Smooth muscle cell (in vitro differentiated cells): ENCODE measurements around the gene EFCC1. TPM values are rescaled to one million over a fixed set of nuclear protein-coding genes. Genes with fewer than 3 reads are reported as not detected.

Experiments used
- DNase-seq: peaks from one replicate; lab custom pipeline; 2025; ENCODE audit not compliant: unreplicated experiment; lab: John Stamatoyannopoulos, UW
- H2AFZ ChIP-seq: fragments of 200-600 bp; sonication (generic); 2 replicates; pipeline ENCODE4 v1.6.0; 2016; ENCODE audit warnings: antibody characterized with exemption, low read depth, mild to moderate bottlenecking
- H3F3A ChIP-seq: fragments of 200-600 bp; sonication (generic); 2 replicates; pipeline ENCODE4 v1.6.0; 2017; ENCODE audit warnings: antibody characterized with exemption, low read depth
- H3K27ac ChIP-seq: fragments of 200-600 bp; sonication (generic); 2 replicates; pipeline ENCODE4 v1.5.1; 2016; ENCODE audit warnings: low read depth, mild to moderate bottlenecking
- H3K27me3 ChIP-seq: fragments of 200-600 bp; sonication (generic); 2 replicates; pipeline ENCODE4 v1.6.1; 2016; ENCODE audit warnings: low read depth, mild to moderate bottlenecking
- H3K36me3 ChIP-seq: fragments of 200-600 bp; sonication (generic); 2 replicates; pipeline ENCODE4 v1.5.1; 2016; ENCODE audit warnings: low read depth
- H3K4me1 ChIP-seq: fragments of 200-600 bp; sonication (generic); 2 replicates; pipeline ENCODE4 v1.5.1; 2016; ENCODE audit warnings: low read depth
- H3K4me2 ChIP-seq: fragments of 200-600 bp; sonication (generic); 2 replicates; pipeline ENCODE4 v1.6.0; 2016; ENCODE audit warnings: mild to moderate bottlenecking
- H3K4me3 ChIP-seq: fragments of 200-600 bp; sonication (generic); 2 replicates; pipeline ENCODE4 v1.5.1; 2016; ENCODE audit warnings: mild to moderate bottlenecking
- H3K79me2 ChIP-seq: fragments of 200-600 bp; sonication (generic); 2 replicates; pipeline ENCODE4 v1.6.0; 2016; ENCODE audit warnings: low read depth, mild to moderate bottlenecking
- H3K9ac ChIP-seq: fragments of 200-600 bp; sonication (generic); 2 replicates; pipeline ENCODE4 v1.6.0; 2016; ENCODE audit warnings: low read depth
- H3K9me3 ChIP-seq: fragments of 200-600 bp; sonication (generic); replicated peaks from 2 replicates; pipeline ENCODE4 v1.5.1; 2016; ENCODE audit warnings: low read depth
- H4K20me1 ChIP-seq: fragments of 200-600 bp; sonication (generic); 2 replicates; pipeline ENCODE4 v1.6.0; 2016; ENCODE audit warnings: low read depth
- CTCF ChIP-seq: fragments of 200-600 bp; sonication (generic); IDR thresholded peaks from 2 replicates; pipeline ENCODE4 v1.5.1; 2017; ENCODE audit warnings: borderline replicate concordance, mild to moderate bottlenecking, antibody characterized with exemption; ENCODE audit not compliant: insufficient read depth, poor library complexity, severe bottlenecking
- WGBS: methylation state at CpG from one replicate; pipeline ENCODE4 v1.1.7; 2016; ENCODE audit warnings: low lambda C conversion rate; 5-methylcytosine and 5-hydroxymethylcytosine counted together
- polyA plus RNA-seq: library from polyadenylated mRNA; unstranded; fragments of >200 nt; fragmentation: Nextera tagmentation; extraction: Ambion mirVana; gene quantifications from 2 replicates; pipeline ENCODE4 v1.2.1, GENCODE V29; 2016
- total RNA-seq: library from RNA; depleted of rRNA; stranded (reverse); fragments of >200 nt; gene quantifications from 2 replicates; pipeline ENCODE4 v1.2.3, GENCODE V29; 2014

EFCC1 gene
- total and polyA plus RNA-seq, 2 experiments from 2014 or later: 0.26 TPM; not detected in 1

GRCh38 chr3:129017484-129017899 lies 16.4 kb downstream of the EFCC1 start:
- TF ChIP-seq CTCF: no peak
- H3K9me3 ChIP-seq: no peaks in the 10 kb centered on the region
- H3K36me3 ChIP-seq: no peaks in the 10 kb centered on the region
- no peak overlapping the region for H2AFZ ChIP-seq
- no peaks in the 10 kb centered on the region for H3K27me3 ChIP-seq
- WGBS: 60% methylated on average over 7 of the region's 7 CpGs
- no peak overlapping the region for H3K9ac ChIP-seq
- DNase-seq: no peak
- H3F3A ChIP-seq: no peaks in the 10 kb centered on the region
- no peak overlapping the region for H3K4me2 ChIP-seq
- H3K79me2 ChIP-seq: no peaks in the 10 kb centered on the region
- no peaks in the 10 kb centered on the region for H4K20me1 ChIP-seq
- no peak overlapping the region for H3K27ac ChIP-seq
- no peaks in the 10 kb centered on the region for H3K4me1 ChIP-seq
- H3K4me3 ChIP-seq: no peak overlapping the region

DNA sequence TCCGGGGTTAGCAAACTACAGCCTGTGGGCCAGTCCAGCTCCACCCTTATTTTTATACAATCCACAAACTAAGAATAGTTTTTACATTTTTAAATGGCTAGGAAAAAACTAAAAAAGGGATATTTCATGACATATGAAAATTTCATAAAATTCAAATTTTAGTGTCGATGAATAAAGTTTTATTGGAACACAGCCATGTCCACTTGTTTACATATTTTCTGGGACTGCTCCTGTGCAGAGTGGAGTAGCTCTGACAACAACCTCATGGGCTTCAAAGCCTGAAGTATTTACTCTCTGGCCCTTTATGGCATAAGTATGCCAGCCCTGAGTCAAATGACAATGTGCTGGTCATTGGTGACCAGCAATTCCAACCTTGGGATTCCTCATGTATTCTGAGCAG lies 17.2 kb downstream of the EFCC1 start:
- no peak overlapping the region for H3K27ac ChIP-seq
- H3K4me1 ChIP-seq: no peaks in the 10 kb centered on the region
- no peaks in the 10 kb centered on the region for H3K79me2 ChIP-seq
- no peaks in the 10 kb centered on the region for H3F3A ChIP-seq
- H4K20me1 ChIP-seq: no peaks in the 10 kb centered on the region
- H3K27me3 ChIP-seq: no peaks in the 10 kb centered on the region
- no peak for TF ChIP-seq CTCF
- H3K4me2 ChIP-seq: no peak overlapping the region
- no peaks in the 10 kb centered on the region for H3K36me3 ChIP-seq
- H3K9me3 ChIP-seq: no peaks in the 10 kb centered on the region
- H2AFZ ChIP-seq: no peak overlapping the region
- WGBS: 90% methylated on average over 2 of the region's 2 CpGs
- no peak for DNase-seq
- H3K9ac ChIP-seq: no peak overlapping the region
- no peak overlapping the region for H3K4me3 ChIP-seq

DNA sequence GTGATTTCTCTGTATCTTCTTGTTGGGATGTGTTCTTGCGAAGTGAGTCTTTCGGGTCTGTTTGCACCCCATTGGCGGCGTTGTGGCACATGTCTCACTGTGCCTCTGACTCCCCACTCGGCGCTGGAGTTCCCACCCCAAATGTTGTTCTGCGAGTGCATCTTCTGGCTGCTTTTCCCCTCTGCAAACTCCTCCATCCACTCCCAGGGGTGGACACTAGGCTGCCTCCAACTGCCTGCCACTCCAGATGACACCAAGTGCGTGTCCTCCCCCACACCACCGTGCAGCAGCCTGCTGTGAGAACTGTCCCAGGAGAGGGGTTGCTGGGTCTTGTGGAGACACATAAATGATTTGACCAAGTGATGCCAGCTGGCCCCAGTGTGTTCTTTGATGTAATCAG lies 17.6 kb downstream of the EFCC1 start:
- no peaks in the 10 kb centered on the region for H3K9me3 ChIP-seq
- no peak overlapping the region for H3K4me3 ChIP-seq
- TF ChIP-seq CTCF: no peak
- DNase-seq: no peak
- H3K27me3 ChIP-seq: no peaks in the 10 kb centered on the region
- no peaks in the 10 kb centered on the region for H3K36me3 ChIP-seq
- no peaks in the 10 kb centered on the region for H3F3A ChIP-seq
- H3K4me2 ChIP-seq: no peak overlapping the region
- no peaks in the 10 kb centered on the region for H3K4me1 ChIP-seq
- H4K20me1 ChIP-seq: no peaks in the 10 kb centered on the region
- no peak overlapping the region for H2AFZ ChIP-seq
- no peaks in the 10 kb centered on the region for H3K79me2 ChIP-seq
- H3K27ac ChIP-seq: no peak overlapping the region
- 89% methylated on average over 9 of the region's 9 CpGs for WGBS
- no peak overlapping the region for H3K9ac ChIP-seq

GRCh38 chr3:129019266-129019665 lies 18.2 kb downstream of the EFCC1 start:
- no peak overlapping the region for H3K4me2 ChIP-seq
- 83% methylated on average over 3 of the region's 3 CpGs for WGBS
- H3K27ac ChIP-seq: no peak overlapping the region

More at GRCh38 chr3:129019266-129019665, 18.2 kb downstream of the EFCC1 start:
- no peak overlapping the region for H3K9ac ChIP-seq
- no peaks in the 10 kb centered on the region for H3K36me3 ChIP-seq
- no peaks in the 10 kb centered on the region for H3K4me1 ChIP-seq
- DNase-seq: no peak
- H4K20me1 ChIP-seq: no peaks in the 10 kb centered on the region
- H3F3A ChIP-seq: no peaks in the 10 kb centered on the region
- H3K9me3 ChIP-seq: no peaks in the 10 kb centered on the region
- H3K4me3 ChIP-seq: no peak overlapping the region
- H3K79me2 ChIP-seq: no peaks in the 10 kb centered on the region
- H3K27me3 ChIP-seq: no peaks in the 10 kb centered on the region
- TF ChIP-seq CTCF: no peak
- H2AFZ ChIP-seq: no peak overlapping the region
